ENCODE results near the gene SH3GLB1. TPM values are rescaled to one million over a fixed set of nuclear protein-coding genes. Genes with fewer than 3 reads are reported as not detected.

The SH3GLB1 gene
- total and polyA plus RNA-seq, 9 of the 15 experiments (the other 6 are each of a cell fraction or from before 2014, with no cell fraction given) = 8.6 to 34.2 (median 24.2) TPM

DNA sequence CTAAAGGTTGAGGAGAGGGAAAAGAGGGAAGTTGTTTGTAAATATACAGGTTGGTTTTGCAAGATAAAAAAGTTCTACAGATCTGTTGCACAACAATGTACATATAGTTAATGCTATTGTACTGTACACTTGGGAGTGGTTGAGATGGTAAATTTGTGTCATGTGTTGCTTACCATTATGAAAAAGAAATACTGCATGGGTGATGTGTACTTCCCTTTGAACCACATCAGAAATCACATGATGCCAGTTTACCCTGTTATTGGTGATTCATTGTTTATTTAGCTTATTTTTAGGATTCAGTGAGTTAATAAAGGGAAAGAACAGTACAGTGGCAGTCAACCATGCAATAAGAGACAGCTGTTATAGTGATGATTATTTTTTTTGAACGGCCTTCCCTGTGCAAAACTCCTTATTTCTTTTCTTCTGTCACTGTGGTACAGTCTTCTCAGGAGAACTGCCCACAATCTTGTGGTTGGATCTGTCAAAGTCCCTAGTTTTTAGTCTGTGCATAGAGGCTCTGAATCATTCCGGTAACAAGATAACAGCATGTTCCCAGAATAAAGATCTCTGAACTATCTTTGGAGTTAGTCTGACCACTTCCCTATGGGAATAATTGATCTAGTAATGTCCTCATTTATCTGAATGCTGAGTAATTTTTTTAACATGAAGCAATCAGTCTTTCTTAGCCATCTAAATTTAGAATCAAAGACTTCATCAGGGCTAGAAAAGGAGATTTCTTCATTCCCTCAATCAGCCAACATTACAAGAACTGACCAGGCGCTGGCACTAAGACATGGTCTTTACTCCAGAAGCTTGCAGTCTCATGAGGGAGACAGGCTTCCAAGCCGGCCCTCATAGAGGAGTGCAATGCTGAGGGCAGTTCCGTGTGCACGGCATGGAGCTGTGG, 84.2 kb downstream of the SH3GLB1 start (continued):
- TF ChIP-seq, protein P1, sequence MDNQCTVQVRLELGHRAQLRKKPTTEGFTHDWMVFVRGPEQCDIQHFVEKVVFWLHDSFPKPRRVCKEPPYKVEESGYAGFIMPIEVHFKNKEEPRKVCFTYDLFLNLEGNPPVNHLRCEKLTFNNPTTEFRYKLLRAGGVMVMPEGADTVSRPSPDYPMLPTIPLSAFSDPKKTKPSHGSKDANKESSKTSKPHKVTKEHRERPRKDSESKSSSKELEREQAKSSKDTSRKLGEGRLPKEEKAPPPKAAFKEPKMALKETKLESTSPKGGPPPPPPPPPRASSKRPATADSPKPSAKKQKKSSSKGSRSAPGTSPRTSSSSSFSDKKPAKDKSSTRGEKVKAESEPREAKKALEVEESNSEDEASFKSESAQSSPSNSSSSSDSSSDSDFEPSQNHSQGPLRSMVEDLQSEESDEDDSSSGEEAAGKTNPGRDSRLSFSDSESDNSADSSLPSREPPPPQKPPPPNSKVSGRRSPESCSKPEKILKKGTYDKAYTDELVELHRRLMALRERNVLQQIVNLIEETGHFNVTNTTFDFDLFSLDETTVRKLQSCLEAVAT (IDR thresholded peaks at IDR 0.05) = peak in 1 of 2 experiments; percentile 37; a peak in 1 of 4 replicates
- no peak for TF ChIP-seq SP1 (CRISPR knock-in tag; IDR thresholded peaks at IDR 0.05)
- TF ChIP-seq ZNF232 (CRISPR knock-in tag; IDR thresholded peaks at IDR 0.05) = no peak
- no peak for TF ChIP-seq SMARCB1 (IDR thresholded peaks at IDR 0.05; ENCODE audit: insufficient read length, low read depth)
- TF ChIP-seq CBFB (CRISPR knock-in tag; IDR thresholded peaks at IDR 0.05) = no peak
- TF ChIP-seq, protein P2, sequence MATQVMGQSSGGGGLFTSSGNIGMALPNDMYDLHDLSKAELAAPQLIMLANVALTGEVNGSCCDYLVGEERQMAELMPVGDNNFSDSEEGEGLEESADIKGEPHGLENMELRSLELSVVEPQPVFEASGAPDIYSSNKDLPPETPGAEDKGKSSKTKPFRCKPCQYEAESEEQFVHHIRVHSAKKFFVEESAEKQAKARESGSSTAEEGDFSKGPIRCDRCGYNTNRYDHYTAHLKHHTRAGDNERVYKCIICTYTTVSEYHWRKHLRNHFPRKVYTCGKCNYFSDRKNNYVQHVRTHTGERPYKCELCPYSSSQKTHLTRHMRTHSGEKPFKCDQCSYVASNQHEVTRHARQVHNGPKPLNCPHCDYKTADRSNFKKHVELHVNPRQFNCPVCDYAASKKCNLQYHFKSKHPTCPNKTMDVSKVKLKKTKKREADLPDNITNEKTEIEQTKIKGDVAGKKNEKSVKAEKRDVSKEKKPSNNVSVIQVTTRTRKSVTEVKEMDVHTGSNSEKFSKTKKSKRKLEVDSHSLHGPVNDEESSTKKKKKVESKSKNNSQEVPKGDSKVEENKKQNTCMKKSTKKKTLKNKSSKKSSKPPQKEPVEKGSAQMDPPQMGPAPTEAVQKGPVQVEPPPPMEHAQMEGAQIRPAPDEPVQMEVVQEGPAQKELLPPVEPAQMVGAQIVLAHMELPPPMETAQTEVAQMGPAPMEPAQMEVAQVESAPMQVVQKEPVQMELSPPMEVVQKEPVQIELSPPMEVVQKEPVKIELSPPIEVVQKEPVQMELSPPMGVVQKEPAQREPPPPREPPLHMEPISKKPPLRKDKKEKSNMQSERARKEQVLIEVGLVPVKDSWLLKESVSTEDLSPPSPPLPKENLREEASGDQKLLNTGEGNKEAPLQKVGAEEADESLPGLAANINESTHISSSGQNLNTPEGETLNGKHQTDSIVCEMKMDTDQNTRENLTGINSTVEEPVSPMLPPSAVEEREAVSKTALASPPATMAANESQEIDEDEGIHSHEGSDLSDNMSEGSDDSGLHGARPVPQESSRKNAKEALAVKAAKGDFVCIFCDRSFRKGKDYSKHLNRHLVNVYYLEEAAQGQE (IDR thresholded peaks at IDR 0.05; ENCODE audit: borderline replicate concordance) = peak; percentile 8; the same call in 1 of the 2 replicates
- TF ChIP-seq, protein P2 (CRISPR knock-in tag; IDR thresholded peaks at IDR 0.05; ENCODE audit: low read depth) = no peak
- TF ChIP-seq, protein P3, sequence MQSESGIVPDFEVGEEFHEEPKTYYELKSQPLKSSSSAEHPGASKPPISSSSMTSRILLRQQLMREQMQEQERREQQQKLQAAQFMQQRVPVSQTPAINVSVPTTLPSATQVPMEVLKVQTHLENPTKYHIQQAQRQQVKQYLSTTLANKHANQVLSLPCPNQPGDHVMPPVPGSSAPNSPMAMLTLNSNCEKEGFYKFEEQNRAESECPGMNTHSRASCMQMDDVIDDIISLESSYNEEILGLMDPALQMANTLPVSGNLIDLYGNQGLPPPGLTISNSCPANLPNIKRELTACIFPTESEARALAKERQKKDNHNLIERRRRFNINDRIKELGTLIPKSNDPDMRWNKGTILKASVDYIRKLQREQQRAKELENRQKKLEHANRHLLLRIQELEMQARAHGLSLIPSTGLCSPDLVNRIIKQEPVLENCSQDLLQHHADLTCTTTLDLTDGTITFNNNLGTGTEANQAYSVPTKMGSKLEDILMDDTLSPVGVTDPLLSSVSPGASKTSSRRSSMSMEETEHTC (IDR thresholded peaks at IDR 0.05) = no peak
- TF ChIP-seq CBFA2T3 (IDR thresholded peaks at IDR 0.05) = peak; percentile 43
- TF ChIP-seq ZNF212 (CRISPR knock-in tag; IDR thresholded peaks at IDR 0.05) = no peak
- no peak for TF ChIP-seq EWSR1 (IDR thresholded peaks at IDR 0.05; ENCODE audit: borderline replicate concordance, low read depth, partially characterized antibody)
- no peak for TF ChIP-seq E2F4 (CRISPR knock-in tag; IDR thresholded peaks at IDR 0.05; ENCODE audit: low read depth)
- TF ChIP-seq CC2D1A (IDR thresholded peaks at IDR 0.05) = no peak
- no peak for TF ChIP-seq SMAD4 (CRISPR knock-in tag; conservative IDR thresholded peaks at IDR 0.05)
- TF ChIP-seq SMARCE1 (IDR thresholded peaks at IDR 0.05) = peak; percentile 86; the same call in 1 of the 2 replicates
- TF ChIP-seq TRIM24 (IDR thresholded peaks at IDR 0.05) = 0 out of 4 replicates have a peak, but pooled peaks of 1 of the 2 experiments have one; percentile 25
- TF ChIP-seq EP300 (IDR thresholded peaks at IDR 0.05; ENCODE audit: low read length) = peak; percentile 50

Measured in K562 (cell line).